NCI-H446 (cell line): ENCODE results near the gene ALDH3A2.
"Not testable (repeated sequence)": the region's sequence is repeated elsewhere in the genome, so short reads cannot be mapped to it uniquely, and the experiment has no call there.

Source experiments
- DNase-seq, 2 experiments: peaks; one replicate each; lab custom pipeline; 2025; lab: John Stamatoyannopoulos, UW

Gene ALDH3A2

DNA sequence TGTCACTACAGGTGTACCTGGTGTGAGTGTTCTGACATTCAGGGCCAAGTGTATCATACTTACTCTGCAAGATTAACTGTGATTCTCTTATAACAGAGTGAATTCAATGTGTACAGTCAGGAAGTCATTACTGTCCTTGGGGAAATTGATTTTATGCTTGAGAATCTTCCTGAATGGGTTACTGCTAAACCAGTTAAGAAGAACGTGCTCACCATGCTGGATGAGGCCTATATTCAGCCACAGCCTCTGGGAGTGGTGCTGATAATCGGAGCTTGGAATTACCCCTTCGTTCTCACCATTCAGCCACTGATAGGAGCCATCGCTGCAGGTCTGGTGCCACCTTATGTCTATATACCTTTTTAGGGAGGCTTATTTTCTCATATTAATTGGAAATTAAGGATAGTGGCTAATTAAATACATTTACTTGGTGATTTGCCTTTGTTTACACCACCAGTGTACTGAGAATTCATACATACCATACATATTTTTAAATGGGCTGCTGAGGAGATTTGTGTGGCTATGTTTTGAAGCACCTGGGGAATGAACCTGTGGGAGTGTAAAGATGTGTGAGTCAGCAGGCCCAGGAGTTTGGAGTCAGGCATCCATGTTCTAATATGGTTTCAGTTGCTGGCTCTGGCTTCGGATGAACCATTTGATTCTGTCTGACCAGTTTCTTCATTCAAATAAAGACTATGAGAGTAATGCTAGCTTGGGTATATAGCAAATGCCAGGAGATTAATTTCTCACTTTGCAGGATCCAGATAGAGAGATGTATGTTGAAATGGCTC, 3.1 kb downstream of the ALDH3A2 start:
- no peak for DNase-seq

DNA sequence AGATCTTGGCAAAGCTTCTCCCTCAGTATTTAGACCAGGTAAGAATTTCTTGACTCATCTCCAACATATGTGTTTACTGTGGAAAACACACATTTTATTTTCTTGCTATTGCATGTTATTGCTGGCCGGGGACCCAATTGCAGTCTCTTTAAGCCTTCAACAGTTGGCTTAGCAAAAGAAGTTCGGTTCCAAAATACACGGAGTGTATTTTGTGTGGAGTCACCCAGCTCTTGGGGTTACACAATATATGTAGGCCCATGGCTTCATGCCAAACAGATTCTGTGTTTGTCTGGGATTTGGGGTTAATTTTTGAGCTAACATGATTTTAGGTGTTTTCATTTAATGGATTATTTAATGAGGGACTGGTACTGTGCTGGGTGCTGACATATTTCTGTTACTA, 4.0 kb downstream of the ALDH3A2 start:
- no peak for DNase-seq

DNA sequence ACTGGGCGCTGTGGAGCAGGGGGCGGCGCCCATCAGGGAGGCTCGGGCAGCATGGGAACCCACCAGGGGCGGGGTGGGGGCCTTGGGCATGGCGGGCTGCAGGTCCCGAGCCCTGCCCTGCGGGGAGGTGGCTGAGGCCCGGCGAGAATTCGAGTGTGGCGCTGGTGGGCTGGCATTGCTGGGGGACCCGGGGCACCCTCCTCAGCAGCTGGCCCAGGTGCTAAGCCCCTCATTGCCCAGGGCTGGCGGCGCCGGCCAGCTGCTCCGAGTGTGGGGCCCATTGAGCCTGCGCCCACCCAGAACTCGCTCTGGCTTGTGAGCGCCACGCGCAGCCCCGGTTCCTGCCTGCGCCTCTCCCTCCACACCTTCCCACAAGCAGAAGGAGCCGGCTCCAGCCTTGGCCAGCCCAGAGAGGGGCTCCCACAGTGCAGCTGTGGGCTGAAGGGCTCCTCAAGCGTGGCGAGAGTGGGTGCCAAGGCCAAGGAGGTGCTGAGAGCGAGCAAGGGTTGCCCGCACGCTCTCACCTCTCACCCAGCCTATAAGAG, 5.9 kb downstream of the ALDH3A2 start:
- DNase-seq, result no peak

DNA sequence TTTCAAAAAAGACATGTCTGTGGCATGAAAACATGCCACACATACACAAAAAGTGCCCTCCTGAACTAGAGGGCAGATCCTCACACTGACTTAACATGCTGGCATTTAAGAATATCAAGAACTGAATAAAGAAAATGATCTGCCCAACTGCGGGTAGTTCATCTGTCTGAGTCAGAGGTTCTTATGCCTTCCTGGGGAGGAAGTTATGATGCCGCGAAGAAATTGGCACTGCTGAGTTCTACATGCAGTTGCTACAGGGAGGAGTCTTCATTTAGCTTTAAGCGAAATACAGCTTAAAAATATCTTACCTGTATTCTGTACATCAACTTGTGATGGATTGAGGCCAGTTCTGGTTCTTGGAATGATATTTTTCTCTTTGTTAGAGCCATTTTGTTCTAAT, 6.3 kb downstream of the ALDH3A2 start:
- DNase-seq, result no peak

DNA sequence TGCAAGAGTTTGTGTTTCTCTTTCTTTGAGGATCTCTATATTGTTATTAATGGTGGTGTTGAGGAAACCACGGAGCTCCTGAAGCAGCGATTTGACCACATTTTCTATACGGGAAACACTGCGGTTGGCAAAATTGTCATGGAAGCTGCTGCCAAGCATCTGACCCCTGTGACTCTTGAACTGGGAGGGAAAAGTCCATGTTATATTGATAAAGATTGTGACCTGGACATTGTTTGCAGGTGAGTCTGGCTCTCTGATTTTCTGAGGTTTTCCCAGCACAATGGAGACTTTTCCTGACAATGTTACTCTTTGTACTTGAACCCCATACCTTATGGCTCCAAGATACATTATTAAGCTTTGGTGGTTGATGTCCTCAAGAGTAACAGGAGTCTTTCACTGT, 7.8 kb downstream of the ALDH3A2 start:
- DNase-seq, result no peak

DNA sequence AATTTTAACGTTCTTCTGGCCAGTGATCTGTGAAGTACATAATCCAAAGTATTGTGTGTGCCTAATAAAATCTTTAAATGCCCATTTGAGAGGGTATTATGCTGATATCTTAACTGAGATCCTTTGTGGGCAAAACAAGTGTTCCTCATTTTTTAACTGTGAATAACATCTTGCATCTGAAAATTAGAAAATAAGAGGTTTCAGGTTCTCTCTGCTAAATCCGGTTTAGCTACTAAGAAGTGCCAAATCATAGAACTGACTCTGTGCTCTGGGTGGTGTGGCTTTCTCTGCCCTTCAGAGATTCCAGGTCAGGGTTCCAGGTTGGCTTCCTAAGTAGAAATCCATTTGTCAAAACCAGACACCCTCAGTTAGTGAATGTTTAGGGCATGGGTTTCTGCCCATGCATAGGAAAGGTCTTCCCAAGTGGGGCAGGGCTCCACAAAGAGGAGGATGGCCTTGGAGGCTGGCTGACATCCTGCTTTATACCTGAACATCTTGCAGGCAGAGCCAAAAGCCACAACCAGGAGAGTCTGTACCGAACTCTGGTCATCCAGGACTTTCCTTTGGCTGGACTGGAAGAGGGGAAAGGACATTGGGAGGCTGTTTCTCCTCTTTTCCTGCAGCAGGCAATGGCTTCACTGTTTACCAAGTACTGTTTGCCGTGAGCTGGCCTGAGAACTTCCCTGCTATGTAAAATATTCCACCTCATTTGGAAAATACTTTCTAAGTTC, 8.5 kb downstream of the ALDH3A2 start:
- DNase-seq, result no peak

DNA sequence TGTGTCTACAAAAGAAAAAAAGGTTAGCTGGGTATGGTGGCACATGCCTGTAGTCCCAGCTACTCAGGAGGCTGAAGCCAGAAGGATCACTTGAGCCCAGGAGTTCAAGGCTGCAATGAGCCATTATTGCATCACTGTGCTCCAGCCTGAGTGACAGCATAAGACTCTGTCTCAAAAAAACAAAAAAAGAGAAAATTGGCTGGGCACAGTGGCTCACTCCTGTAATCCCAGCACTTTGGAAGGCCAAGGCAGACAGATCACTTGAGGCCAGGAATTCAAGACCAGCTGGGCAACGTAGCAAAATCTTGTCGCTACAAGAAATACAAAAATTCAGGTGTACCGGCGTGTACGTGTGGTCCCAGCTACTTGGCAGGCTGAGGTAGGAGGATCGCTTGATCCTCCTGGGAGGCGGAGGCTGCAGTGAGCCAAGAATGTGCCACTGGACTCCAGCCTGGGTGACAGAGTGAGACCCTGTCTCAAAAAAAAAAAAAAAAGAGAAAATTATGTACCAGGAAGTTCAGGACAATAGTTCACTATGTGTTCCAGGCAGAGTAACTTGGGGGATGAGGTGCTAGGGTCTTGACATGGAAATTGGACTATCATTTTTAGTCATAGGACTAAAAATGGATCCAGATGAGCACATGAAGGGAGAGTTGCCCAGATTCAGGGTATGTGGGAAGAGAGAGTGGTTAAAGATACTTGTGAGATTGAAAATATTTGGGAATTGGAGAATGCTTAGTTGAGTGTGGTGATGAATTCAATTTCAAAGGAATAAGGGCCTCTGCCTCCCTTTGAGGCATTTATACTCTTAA, 11.0 kb downstream of the ALDH3A2 start:
- DNase-seq, result no peak

DNA sequence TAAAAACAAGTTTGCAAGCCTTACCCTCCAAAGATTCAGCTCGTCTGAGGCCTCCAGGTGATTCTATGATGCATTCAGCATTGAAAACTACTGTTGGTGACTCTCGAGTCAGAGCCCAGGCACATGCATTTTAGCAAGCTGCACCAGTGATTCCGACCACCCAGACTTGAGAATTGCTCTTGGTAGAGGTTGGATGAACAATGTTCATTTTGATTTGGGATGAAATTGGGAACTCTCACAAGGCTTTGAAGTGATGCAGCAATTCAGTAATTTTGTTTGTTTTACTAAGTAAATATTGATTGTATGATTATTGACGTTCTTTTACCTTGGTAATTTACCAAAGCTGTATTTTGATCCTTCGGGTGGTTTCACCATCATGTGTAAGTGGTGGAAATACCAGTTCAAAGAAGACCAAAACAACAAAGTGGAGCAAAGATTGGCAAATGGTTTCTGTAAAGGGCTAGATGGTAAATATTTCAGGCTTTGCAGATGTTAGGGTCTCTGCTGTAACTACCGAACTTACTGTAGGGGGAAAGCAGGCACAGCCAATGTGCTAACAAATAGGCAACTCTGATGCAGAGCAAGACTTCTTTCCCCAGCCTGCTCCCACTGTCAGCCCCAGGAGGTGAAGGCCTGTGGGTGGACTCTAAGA, 11.8 kb downstream of the ALDH3A2 start:
- no peak for DNase-seq

DNA sequence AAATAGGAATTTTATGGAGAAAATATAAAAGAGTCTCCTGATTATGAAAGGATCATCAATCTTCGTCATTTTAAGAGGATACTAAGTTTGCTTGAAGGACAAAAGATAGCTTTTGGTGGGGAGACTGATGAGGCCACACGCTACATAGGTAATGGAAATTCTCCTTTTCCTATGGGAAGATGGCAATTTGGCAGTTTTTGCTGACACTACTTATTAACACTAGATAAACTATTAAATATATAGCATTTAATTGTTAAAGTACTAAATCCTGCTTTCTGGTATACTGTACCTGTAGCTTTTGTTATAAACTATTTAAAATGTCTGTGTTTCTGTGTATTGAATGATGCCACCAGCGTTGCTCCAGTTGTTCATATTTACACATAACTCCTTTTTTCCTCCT, 12.6 kb downstream of the ALDH3A2 start:
- DNase-seq, result no peak

DNA sequence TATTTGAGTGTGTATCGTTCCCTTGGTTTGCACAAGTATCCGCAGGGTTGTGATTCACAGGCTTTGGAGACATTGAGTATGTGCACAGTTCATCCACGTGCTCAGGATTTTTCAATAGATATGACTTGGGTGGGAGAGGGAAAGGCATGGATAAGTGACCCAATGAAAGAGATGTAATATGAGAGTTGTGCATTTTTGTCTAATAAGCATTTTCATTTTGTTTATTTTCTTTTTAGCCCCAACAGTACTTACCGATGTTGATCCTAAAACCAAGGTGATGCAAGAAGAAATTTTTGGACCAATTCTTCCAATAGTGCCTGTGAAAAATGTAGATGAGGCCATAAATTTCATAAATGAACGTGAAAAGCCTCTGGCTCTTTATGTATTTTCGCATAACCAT, 14.5 kb downstream of the ALDH3A2 start:
- no peak for DNase-seq

DNA sequence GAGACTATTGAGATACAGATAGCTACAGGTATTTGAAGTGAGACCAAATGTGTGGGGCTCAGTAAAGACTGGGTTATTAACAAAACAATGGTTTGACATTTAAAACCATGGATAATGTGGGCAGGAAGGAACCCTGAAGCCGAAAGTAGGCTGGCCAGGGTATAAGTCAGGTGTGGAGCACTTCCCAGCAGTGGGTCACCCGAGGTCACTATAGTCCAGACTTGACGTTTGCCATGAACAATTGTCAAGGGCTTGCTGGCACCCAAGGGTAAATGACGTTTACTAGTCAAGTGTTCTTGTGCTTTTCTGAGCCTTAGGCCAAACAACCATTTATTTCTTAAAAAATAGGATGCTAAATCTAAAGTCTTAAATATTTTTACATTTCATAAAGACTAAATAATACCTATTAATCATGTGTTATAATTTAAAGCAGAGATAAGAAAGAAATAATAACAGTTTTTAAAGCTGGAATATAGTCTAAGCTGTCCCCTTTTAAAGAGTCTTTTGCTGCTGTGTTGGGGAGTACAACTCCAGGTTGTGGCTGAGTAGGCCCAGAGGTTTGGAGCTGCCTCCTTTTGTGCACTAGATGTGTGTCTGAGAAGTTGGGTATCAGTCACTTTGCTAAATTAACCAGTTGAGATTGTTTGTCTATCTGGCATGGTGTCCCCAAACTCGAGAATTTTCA, 15.7 kb downstream of the ALDH3A2 start:
- no peak for DNase-seq

DNA sequence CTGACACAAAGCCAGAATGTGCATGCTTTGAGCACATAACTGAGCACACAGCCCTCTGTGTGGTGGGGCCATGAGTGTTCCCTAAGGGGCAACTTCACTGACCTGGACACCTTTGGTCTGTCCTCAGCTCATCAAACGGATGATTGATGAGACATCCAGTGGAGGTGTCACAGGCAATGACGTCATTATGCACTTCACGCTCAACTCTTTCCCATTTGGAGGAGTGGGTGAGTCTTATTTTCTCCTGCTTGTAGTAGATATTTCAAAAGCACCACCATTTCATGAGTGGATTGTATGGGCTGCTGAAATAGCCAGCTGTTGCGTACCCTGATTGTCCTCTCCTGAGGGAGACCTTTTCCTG, 16.2 kb downstream of the ALDH3A2 start:
- no peak for DNase-seq

DNA sequence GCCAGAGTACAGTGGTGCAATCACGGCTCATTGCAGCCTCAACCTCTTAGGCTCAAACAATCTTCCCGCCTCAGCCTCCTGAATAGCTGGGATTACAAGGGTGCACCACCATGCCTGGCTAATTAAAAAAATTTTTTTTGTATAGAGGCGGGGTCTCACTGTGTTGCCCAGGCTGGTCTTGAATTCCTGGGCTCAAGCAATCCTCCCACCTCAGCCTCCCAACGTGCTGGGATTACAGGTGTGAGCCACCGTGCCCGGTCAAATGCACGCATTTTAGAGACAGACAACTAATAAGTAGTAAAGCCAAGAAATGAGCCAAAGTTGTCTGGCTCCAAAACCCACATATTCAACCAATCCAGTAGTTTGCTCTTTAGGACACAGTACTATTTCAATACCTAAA, 21.1 kb downstream of the ALDH3A2 start:
- DNase-seq, result not testable (repeated sequence)

DNA sequence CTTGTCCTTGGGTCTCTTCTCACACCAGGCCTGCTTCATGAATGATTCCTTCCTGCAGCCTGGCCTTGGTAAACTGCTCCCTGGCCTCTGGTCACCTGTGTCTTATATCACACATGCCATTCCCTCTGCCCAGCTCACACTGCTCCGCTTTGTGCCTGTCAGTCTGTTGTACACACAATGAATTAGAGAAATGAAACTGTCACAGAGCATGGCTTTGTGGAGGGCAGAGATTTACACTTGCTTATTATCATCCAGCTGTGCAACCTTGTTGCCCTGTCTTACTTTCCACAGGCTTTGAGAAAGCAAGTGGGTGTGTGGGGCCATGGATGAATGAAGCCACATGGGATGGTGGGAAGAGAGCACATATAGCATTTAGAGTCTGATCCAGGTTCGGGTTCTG, 22.4 kb downstream of the ALDH3A2 start:
- no peak for DNase-seq

DNA sequence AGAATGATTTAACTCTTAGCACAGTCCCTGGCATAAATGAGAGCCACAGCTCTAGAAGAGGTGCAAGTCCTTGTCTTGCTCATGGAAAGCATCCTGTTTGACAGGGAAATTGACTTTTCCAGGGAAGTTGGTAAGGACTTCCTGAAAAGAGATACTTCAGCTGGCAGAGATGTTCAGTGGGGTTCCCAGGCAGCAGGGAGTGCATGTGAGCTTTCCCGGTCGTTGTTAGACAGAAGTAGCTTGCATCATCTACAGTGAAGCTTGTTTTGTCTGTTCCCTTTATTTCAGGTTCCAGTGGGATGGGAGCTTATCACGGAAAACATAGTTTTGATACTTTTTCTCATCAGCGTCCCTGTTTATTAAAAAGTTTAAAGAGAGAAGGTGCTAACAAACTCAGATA, 22.9 kb downstream of the ALDH3A2 start:
- no peak for DNase-seq

DNA sequence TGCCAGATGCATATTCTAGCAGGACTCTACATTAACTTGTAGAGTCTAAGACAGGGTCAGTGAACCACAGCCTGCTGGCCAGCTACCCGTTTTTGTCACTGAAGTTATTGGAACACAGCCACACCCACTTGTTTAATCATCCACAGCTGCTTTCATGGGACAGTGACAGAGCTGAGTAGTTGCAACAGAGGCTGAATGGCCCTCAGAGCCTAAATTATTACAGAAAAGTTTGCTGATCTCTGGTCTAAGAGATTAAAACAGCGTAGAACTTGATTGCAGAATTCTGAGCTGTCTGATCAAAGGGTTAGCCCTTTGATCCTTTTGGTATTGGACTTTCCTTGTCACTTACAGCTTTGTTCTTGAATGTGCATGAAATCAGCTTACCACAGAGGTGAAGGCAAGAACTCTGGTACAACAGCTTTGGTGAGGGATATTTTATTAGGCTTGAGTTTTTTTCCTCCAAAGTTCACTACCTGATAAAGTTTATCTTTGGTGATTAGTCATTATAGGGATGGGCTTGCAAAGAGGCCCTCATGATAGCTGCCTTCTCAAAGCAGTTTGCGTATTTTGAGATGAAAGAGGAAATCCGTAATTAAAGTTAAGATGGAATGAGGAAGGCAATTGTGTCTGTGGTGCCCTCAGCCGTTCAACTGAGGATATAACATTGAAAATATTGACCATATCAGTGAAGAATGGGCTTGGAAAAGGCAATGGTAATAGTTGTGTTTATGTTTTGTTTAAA, 23.6 kb downstream of the ALDH3A2 start:
- DNase-seq, result no peak

DNA sequence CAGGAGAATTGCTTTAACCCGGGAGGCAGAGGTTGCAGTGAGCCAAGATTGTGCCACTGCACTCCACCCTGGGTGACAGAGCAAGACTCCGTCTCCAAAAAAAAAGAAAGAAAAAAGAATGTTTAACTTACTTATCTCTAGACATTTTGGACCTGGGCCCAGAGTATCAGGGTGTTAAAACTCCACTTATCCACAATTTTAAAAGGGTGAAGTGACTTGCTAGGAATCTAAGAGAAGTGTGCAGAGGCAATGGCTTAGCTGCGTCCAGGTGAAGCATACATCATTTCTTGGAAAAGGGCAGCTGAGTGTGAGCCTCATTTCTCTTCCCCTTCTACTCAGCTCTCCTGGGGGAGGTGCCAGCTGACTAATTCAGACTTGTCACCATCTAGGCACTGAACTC, 25.1 kb downstream of the ALDH3A2 start:
- no peak for DNase-seq

DNA sequence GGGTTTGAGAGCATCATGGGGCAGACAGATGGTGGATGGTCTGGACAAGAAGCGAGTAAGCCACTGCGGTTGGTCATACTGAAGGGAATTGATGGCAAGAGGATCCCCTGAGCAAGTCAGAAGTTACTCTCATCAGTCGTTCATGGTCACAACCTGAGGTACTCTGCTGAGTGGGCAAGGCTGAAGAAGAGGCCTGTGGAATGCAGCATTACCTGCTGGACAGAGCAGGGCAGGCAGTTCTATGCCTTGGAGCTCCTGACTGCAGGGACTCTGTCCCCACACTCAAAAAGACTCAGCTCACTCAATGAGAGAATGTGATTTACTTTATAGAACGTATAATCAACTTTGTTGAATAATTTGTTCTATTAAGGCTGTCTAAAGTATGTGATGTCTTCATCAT, 28.3 kb downstream of the ALDH3A2 start:
- DNase-seq, result no peak

DNA sequence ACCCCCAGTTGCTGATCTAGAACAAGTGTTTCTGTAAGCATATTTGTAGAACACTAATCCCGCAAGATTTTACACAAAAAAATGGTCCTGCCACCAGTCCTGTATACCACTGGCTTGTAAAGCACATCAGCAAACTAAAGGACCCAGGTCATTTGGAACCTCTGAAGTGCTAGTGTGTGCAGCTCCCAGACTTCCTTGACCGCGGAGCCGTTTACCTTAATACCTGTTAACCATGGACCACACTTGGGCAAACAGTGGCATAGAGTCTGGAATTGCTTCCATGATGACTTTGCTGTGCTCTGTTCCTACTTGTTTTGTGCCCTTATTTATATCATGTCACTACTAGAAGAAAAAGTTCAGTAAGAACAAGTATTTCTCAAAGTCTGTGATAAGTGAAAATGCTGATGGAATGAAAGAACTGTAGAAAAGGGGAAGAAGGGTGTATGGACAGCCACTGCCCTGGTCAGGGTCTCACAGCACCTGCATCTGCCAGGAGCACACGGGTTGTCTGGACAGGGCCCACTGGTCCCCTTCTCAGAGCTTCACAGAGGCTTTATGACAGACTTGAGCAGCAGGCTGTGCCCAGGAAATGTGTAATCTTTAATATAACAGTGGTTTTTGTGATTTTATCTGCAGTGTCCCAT, 29.3 kb downstream of the ALDH3A2 start:
- DNase-seq, result no peak
